22Rv1 (cell line): ENCODE results near the gene PKNOX1.
"Not testable (repeated sequence)": the region's sequence is repeated elsewhere in the genome, so short reads cannot be mapped to it uniquely, and the experiment has no call there.

Experiments used
- H3K27ac ChIP-seq: fragments of 450-650 bp; 2 replicates; pipeline ENCODE4 v1.5.1; 2017
- CTCF ChIP-seq: fragments of 450-650 bp; IDR thresholded peaks from 2 replicates; pipeline ENCODE4 v1.5.1; 2017; ENCODE audit warnings: mild to moderate bottlenecking
- ZFX ChIP-seq: fragments of 450-650 bp; IDR thresholded peaks from 2 replicates; pipeline ENCODE4 v1.6.1; 2017; ENCODE audit warnings: antibody characterized with exemption, borderline replicate concordance

The PKNOX1 gene

DNA sequence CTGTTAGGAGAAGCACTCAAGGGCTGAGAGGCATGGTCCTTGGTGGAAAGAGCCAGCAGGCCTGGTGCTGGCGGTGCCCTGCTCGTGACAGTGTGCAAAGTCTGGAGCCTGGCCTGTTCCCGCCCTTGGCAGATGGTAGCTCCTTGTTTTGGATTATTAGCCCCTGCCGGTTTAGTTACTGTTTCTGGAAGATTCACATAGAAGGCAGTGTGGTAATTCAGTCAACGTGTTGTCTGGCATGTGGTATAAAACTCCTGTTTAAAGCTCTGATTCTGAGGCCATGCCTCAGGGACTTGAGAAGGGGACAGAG lies 6.8 kb downstream of the PKNOX1 start:
- TF ChIP-seq ZFX (no peak), CTCF (no peak)
- H3K27ac ChIP-seq: no peak overlapping the region; the same call in 1 of the 2 replicates

GRCh38 chr21:42981862-42982261 lies 7.5 kb downstream of the PKNOX1 start:
- TF ChIP-seq ZFX: no peak
- TF ChIP-seq CTCF: no peak
- H3K27ac ChIP-seq: no peak overlapping the region

GRCh38 chr21:42983103-42983502 lies 8.7 kb downstream of the PKNOX1 start:
- H3K27ac ChIP-seq: no peak overlapping the region
- TF ChIP-seq CTCF (no peak), ZFX (no peak)

DNA sequence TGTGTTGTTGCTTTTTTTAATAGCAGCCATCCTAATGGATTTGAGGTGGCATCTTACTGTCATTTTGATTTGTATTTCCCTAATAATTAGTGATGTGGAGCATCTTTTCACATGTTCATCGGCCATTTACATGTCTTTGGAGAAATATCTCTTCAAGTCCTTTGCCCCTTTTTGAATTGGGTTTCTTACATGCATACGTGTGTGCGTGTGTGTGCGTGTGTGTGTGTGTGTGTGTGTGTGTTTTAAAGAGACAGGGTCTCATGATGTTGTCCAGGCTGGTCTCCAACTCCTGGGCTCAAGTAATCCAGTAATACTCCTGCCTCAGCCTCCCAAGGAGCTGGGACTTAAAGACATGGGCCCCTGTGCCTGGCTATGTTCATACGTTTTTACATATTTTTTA lies 9.5 kb downstream of the PKNOX1 start:
- 0 out of 2 replicates have a peak overlapping the region, but pooled peaks have one; percentile 5 for H3K27ac ChIP-seq
- no peak for TF ChIP-seq ZFX
- no peak for TF ChIP-seq CTCF

- TF ChIP-seq ZFX (no peak), CTCF (no peak)
- H3K27ac ChIP-seq: no peak overlapping the region
Measured at GRCh38 chr21:42986125-42986783, 11.9 kb downstream of the PKNOX1 start.

DNA sequence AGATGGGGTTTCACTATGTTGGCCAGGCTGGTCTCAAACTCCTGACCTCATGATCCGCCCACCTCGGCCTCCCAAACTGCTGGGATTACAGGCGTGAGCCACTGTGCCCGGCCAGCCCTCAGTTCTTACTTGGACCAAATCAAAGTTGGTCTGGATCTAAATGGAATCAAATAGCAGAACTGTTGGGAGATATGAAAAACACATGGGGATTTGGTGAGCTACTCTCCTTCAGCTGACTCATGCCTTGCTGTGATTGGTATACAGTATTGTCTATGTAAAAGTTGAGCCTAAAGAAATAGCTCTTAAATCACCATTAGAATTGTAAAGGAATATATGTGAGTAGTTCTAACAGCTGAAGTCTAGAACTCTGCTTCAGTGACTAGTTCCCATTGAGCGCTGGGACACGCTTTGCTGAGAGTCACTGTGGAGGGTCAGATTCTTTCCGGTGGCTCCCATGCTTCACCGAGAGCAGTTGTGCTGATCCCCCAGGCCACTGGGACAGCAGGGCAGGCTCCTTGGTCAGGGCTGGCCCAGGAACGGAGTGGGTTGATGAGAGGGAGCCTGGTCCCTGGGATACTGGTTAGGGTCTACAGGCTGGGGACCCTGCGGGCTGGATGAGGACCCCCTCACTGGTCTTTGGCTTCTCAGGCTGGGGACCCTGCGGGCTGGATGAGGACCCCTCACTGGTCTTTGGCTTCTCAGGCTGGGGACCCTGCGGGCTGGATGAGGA lies 14.0 kb downstream of the PKNOX1 start:
- TF ChIP-seq CTCF: no peak
- H3K27ac ChIP-seq: no peak overlapping the region

- not testable (repeated sequence) for H3K27ac ChIP-seq
Measured at GRCh38 chr21:42989370-42989769, 15.0 kb downstream of the PKNOX1 start.
